ENCODE results near the gene AP3S2. TPM values are rescaled to one million over a fixed set of nuclear protein-coding genes. Genes with fewer than 3 reads are reported as not detected.

AP3S2 gene
- total and polyA plus RNA-seq, 9 donors, result 23.7 to 35.2 (median 26.6) TPM

DNA sequence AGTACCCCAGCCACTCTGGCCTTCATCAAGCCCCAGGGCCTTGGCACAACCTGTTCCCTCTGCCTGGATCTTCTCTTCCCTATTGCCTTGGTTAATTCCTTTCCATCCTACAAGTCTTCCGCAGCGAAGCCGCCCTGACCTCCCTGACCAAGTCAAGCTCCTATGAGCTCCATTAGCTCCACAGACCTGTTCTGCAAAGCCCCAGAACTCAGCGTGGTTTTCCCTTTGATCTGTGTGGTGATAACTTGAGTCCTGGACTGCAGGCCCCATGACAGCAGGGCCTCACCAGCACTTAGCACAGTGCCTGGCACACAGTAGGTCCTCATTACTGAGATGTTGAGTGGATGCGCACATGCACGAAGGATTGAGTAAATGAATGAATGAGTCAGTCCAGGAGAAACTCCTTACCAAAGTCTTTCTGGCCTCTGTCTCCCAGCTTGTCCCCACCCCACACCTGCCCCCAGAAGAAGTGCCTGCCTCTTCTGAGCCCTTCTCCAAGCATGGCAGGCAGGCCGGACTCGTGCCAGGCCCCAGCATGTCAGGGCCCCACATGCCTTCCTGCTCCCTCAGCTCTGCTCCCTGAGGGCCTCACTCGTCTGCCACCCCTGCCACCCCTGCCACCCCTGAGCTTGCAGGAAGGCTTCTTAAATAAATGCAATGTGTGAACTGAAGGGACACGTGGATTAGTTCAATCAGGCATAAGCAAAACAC lies 85.5 kb downstream of the AP3S2 start:
- H3K27ac ChIP-seq (ENCODE audit: low read length), result no peak overlapping the region
- H3K4me1 ChIP-seq (ENCODE audit: control insufficient read depth, insufficient read depth, low read length), result peaks cover 8% of the 10 kb centered on the region
- 84% methylated on average over 5 of the region's 10 CpGs for WGBS (ENCODE audit: insufficient coverage)
- H3K4me3 ChIP-seq (ENCODE audit: low read length), result no peak overlapping the region
- peaks cover 7% of the 10 kb centered on the region for H3K27me3 ChIP-seq (ENCODE audit: control insufficient read depth, insufficient read depth, low read length)
- DNase-seq, result no peak
- H3K9me3 ChIP-seq (replicated peaks; ENCODE audit: control insufficient read depth, low read depth, low read length), result no peaks in the 10 kb centered on the region
- H3K36me3 ChIP-seq (ENCODE audit: control insufficient read depth, insufficient read depth, low read length), result no peaks in the 10 kb centered on the region

DNA sequence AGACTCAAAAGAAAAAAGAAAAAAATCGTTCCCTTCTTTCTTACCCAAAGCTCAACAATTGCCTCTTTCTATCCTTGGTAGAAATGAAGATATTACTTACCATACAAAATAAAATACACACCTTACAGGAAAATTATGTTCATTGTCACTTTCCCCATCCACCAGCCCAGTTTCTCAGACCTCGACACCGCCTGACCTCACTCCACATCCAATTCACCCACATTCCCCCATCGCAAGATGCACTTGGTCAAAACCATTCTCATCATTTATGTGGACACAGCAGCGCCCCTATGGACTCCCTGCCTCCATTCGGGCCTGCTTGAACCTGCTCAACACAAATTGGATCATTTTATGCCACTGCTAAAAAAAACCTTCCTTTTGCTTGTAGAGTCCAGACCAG lies 86.1 kb downstream of the AP3S2 start:
- peaks cover 6% of the 10 kb centered on the region for H3K4me1 ChIP-seq (ENCODE audit: control insufficient read depth, insufficient read depth, low read length)
- WGBS (ENCODE audit: insufficient coverage), result 93% methylated on average over 5 of the region's 6 CpGs
- no peak overlapping the region for H3K4me3 ChIP-seq (ENCODE audit: low read length)
- no peak overlapping the region for H3K27ac ChIP-seq (ENCODE audit: low read length)
- H3K9me3 ChIP-seq (replicated peaks; ENCODE audit: control insufficient read depth, low read depth, low read length), result no peaks in the 10 kb centered on the region
- H3K27me3 ChIP-seq (ENCODE audit: control insufficient read depth, insufficient read depth, low read length), result peaks cover under 1% of the 10 kb centered on the region
- no peak for DNase-seq
- no peaks in the 10 kb centered on the region for H3K36me3 ChIP-seq (ENCODE audit: control insufficient read depth, insufficient read depth, low read length)

DNA sequence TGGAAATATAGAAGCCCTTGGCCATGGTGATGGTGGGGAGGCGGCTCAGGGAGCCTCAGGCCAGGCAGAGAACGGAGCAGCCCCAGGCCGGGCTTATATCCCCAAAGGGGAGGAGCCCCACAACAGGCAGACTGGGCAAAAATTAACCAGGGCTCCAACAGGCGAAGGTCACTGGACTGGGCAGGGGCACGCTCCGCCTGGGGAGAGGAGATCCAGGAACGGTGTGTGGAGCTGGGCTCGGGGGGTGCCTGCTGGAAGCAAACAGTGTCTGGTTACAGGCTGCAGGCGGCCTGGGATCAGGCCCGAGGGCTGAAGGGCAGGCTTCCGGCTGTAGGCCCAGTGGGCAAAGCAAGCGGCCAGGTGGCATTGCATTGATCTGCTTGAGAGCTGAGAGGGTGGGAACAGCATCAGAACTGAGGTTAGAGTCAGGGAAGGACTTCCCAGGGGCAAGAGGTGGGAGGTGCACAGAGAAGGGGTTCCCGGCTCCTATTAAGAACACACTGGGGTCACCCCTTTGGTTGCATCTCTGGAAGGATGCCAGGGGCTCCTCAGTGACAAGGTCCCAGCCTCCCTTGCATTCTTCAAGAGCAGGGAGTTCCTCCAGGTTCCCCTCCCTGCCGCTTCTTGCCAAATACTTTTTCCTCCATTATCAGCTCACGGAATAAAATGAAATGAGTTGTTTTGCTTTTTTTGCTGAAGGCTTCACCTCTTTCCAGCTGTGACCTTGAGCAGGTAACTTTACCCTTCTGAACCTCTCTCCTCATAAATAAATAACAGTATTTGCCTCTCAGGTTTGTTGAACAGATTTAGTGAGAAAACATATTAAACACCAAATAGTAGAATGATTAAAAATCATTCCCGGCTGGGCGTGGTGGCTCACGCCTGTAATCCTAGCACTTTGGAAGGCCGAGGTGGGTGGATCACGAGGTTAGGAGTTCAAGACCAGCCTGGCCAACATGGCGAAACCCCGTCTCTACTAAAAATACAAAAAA lies 86.9 kb downstream of the AP3S2 start:
- no peak overlapping the region for H3K4me3 ChIP-seq (ENCODE audit: low read length)
- H3K9me3 ChIP-seq (replicated peaks; ENCODE audit: control insufficient read depth, low read depth, low read length), result no peaks in the 10 kb centered on the region
- no peak overlapping the region for H3K27ac ChIP-seq (ENCODE audit: low read length)
- no peaks in the 10 kb centered on the region for H3K27me3 ChIP-seq (ENCODE audit: control insufficient read depth, insufficient read depth, low read length)
- H3K4me1 ChIP-seq (ENCODE audit: control insufficient read depth, insufficient read depth, low read length), result peaks cover 9% of the 10 kb centered on the region
- DNase-seq, result no peak
- no peaks in the 10 kb centered on the region for H3K36me3 ChIP-seq (ENCODE audit: control insufficient read depth, insufficient read depth, low read length)
- WGBS (ENCODE audit: insufficient coverage), result 47% methylated on average over 13 of the region's 22 CpGs

DNA sequence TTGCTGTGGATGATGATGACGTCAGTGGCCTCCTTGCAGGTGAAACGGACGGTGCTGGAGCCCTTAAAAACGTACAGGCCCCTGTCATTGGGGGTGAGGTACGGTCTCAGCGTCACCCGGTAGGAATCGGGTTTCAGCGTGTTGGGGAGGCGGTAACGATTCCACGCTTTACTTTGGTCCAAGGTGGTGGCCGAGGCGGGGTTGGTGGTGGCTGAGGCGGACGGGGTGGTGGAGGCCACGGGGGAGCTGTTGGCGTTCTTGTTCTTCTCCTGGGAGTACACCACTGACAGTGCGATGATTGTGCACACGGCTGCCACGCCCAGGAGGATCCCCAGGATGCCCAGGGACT lies 87.6 kb downstream of the AP3S2 start:
- Histone ChIP-seq H3K27ac (ENCODE audit: low read length) (no peak overlapping the region), H3K9me3 (replicated peaks; ENCODE audit: control insufficient read depth, low read depth, low read length) (no peaks in the 10 kb centered on the region), H3K4me3 (ENCODE audit: low read length) (no peak overlapping the region), H3K4me1 (ENCODE audit: control insufficient read depth, insufficient read depth, low read length) (peaks cover 9% of the 10 kb centered on the region), H3K27me3 (ENCODE audit: control insufficient read depth, insufficient read depth, low read length) (no peaks in the 10 kb centered on the region), H3K36me3 (ENCODE audit: control insufficient read depth, insufficient read depth, low read length) (no peaks in the 10 kb centered on the region)
- no peak for DNase-seq
- 59% methylated on average over 18 of the region's 21 CpGs for WGBS (ENCODE audit: insufficient coverage)

DNA sequence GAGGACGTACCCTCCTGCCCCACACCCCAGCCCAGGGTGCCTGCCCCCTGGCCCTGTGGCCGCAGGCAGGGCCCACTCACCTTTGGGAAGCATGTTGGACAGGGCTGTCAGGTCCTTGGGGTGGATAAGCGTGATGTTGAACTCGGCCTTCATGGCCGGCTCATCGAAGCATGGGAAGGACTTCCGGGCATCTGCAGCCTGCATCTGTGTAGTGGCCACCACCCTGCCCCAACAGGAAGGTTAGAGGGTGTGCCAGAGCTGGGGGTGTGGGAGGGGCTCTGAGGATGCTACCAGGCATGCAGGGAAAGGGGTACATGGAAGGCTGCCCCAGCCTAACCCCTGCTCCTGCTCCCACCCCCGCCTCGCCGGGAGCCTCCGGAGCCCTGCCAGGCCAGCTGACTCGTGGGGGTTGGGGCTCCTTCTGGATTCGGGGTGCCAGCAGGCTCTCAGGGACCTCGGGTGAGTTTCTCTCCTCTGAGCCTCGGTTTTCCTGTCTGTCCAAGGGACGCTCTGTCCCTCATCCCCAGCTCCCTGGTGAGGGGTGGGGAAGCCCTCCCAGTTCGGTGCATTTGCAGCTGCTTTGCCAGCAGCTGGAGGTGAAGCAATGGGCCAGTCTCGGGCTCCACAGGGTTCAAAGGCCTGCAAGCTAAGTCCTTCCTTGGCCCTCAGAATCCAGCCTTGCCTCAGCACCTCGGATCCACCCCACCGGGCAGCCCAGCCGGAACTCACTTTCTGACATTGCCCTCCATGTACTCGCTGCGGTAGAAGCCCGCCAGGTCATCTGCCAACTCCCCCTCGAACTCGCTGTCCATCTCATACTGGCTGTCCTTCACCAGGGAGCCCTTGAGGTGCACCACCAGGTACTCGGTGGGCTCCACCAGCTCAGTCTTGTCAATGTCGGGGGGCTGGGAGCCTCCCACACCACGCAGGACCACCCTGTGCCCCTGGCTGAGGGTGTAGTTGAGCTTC lies 88.3 kb downstream of the AP3S2 start:
- no peak overlapping the region for H3K4me3 ChIP-seq (ENCODE audit: low read length)
- H3K9me3 ChIP-seq (replicated peaks; ENCODE audit: control insufficient read depth, low read depth, low read length), result no peaks in the 10 kb centered on the region
- no peaks in the 10 kb centered on the region for H3K36me3 ChIP-seq (ENCODE audit: control insufficient read depth, insufficient read depth, low read length)
- H3K27me3 ChIP-seq (ENCODE audit: control insufficient read depth, insufficient read depth, low read length), result no peaks in the 10 kb centered on the region
- DNase-seq, result no peak
- WGBS (ENCODE audit: insufficient coverage), result 85% methylated on average over 25 of the region's 29 CpGs
- H3K4me1 ChIP-seq (ENCODE audit: control insufficient read depth, insufficient read depth, low read length), result peaks cover 9% of the 10 kb centered on the region
- H3K27ac ChIP-seq (ENCODE audit: low read length), result no peak overlapping the region

DNA sequence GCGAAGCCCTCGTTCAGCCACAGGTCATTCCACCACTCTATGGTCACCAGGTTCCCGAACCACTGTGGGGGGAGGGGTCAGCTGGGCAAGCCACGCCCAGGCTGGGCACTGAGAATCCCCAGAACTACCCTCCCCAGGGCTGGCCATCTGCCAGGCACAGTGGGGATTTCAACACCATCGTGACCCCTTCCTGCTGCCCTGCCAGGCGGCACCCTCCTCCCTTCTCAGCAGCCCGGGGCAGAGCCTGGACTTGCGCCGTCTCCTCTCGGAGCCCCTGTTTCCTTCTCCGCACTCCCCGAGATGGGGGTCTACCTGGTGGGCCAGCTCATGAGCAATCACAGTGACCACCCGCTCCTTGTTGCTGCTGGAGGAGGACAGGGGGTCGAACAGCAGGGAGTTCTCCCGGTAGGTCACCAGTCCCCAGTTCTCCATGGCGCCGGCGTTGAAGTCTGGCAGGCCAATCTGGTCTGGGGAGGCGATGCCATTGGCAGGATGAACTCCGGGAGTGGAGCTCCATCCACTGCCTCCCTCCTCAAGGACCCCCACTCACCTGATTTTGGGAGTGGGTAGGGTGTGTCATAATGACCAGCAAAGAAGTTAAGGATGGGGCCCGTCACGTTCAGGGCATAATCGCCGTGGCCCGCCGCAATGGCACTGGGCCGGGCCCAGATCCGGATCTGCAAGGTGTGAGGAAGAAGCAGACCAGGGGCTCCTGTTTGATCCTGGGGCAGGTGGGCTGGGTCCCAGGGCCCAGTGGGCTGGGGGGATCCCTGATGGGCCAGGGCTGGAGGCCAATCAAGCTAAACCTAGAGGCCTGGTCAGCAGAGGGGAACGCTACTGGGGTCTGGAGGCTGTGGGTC lies 89.6 kb downstream of the AP3S2 start:
- no peak for DNase-seq
- H3K27ac ChIP-seq (ENCODE audit: low read length), result no peak overlapping the region
- H3K36me3 ChIP-seq (ENCODE audit: control insufficient read depth, insufficient read depth, low read length), result no peaks in the 10 kb centered on the region
- no peak overlapping the region for H3K4me3 ChIP-seq (ENCODE audit: low read length)
- WGBS (ENCODE audit: insufficient coverage), result 96% methylated on average over 20 of the region's 29 CpGs
- H3K4me1 ChIP-seq (ENCODE audit: control insufficient read depth, insufficient read depth, low read length), result peaks cover 8% of the 10 kb centered on the region
- no peaks in the 10 kb centered on the region for H3K9me3 ChIP-seq (replicated peaks; ENCODE audit: control insufficient read depth, low read depth, low read length)
- H3K27me3 ChIP-seq (ENCODE audit: control insufficient read depth, insufficient read depth, low read length), result peaks cover 2% of the 10 kb centered on the region

DNA sequence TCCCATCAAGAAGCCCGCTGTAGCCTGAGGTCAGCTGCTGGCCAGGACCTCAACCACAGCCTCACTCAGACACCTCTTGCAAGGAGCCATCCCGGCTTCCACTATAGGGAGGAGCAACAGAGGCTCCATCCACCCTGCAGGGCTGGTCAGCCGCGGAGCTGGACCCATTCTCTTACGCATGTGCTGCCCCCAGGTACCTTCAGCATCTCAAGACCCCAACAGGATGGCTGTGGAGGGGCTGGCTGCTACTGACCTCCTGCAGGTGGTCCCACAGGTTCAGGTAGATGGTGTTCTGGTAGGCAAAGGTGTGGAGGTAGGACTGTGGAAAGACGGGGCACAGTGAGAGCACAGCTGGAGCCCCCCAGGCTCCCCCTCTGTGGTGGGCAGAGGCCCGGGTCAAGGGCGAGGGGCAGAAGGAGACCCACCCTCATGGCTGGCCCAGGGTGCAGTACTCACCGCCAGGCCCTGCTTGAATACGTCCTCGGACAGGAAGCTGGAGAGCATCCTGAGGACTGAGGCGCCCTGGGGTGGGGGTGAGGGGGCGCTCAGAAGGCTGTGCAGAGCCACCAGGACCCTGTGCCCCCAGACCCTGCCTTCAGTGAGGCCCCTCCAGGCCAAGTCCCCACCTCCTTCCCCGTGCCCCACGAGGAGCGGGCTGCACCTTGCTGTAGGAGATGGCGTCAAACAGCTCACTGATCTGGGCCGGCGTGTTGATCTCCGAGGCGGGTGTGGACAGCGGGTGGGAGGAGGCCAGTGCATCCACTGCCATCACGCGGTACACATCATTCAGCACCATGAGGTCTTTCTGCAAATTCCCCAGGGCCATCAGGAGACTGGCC lies 90.6 kb downstream of the AP3S2 start:
- Histone ChIP-seq H3K4me3 (ENCODE audit: low read length) (no peak overlapping the region), H3K27me3 (ENCODE audit: control insufficient read depth, insufficient read depth, low read length) (peaks cover 5% of the 10 kb centered on the region), H3K9me3 (replicated peaks; ENCODE audit: control insufficient read depth, low read depth, low read length) (no peaks in the 10 kb centered on the region), H3K36me3 (ENCODE audit: control insufficient read depth, insufficient read depth, low read length) (no peaks in the 10 kb centered on the region), H3K27ac (ENCODE audit: low read length) (no peak overlapping the region), H3K4me1 (ENCODE audit: control insufficient read depth, insufficient read depth, low read length) (peaks cover 4% of the 10 kb centered on the region)
- WGBS (ENCODE audit: insufficient coverage), result 93% methylated on average over 14 of the region's 24 CpGs
- no peak for DNase-seq

DNA sequence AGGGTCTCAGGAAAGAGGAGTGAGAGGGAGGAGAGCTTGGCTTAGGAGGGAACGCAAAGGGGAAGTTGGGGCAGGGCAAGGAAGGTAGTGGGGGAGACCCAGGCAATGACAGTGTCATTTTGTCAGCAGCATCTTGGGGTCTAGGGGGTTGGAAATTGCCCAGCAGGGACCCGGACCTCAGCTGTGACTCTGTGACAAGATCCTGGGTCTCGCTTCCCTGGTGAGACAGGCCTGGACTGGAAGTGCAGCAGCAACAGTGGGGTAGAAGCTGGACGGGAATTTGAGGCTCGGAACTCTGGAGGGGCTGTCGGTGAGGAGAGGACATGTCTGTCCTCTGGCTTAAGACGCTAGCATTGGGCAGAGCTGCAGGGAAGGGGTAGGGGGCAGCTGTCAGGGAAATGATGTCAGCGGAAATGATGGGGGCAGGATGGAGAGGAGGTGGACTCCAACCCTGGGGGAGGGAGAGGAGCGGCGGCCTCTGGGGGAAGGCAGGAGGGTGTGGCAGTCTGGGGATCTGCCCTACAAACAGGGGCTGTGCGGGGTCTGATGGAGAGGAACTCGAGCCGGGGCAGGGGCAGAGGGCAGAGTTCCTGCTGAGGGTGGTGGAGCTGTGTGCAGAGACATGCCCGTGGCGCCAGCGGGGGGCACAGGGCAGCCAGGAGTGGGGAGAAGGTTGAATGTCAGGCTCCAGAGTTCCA lies 91.4 kb downstream of the AP3S2 start:
- Histone ChIP-seq H3K9me3 (replicated peaks; ENCODE audit: control insufficient read depth, low read depth, low read length) (no peaks in the 10 kb centered on the region), H3K4me1 (ENCODE audit: control insufficient read depth, insufficient read depth, low read length) (peaks cover 4% of the 10 kb centered on the region), H3K27me3 (ENCODE audit: control insufficient read depth, insufficient read depth, low read length) (peaks cover 5% of the 10 kb centered on the region), H3K36me3 (ENCODE audit: control insufficient read depth, insufficient read depth, low read length) (no peaks in the 10 kb centered on the region), H3K4me3 (ENCODE audit: low read length) (no peak overlapping the region), H3K27ac (ENCODE audit: low read length) (no peak overlapping the region)
- WGBS (ENCODE audit: insufficient coverage), result 49% methylated on average over 13 of the region's 16 CpGs
- DNase-seq, result no peak

Measured in muscle of leg (tissue), 11 donors.